ENCODE measurements around the gene EYA2. TPM values are rescaled to one million over a fixed set of nuclear protein-coding genes. Genes with fewer than 3 reads are reported as not detected.

EYA2 gene
- total and polyA plus RNA-seq, 2 of the 4 experiments (the other 2 are of a cell fraction) = 2.3 to 5.4 TPM

DNA sequence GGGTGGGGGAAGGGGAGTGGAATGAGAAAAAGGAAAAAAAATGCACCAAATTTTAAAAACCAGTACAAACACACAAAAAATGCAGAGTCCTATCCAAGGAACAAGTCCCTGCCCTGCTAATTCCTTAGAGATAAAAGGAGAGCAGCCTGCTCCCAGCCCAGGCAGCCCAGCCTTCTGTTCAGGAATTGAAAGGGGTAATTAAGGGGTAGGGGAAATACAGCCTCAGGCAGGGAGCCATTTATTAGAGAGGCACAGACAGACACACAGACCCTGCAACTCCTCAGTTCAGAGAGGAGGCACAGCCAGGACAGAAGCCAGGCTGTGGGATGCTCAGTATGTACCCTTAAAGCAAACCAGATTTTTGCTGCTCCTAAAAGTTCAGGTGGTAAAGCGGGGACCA, 137.2 kb downstream of the EYA2 start:
- Histone ChIP-seq H3K27me3 (ENCODE audit: control insufficient read depth, insufficient read depth, low read length) (no peaks in the 10 kb centered on the region), H4K5ac (ENCODE audit: low read depth, low read length) (no peak overlapping the region), H2AK9ac (replicated peaks; ENCODE audit: low read depth, low read length, poor library complexity) (no peak overlapping the region), H3K9ac (ENCODE audit: low read depth, low read length) (no peak overlapping the region), H3K9me3 (ENCODE audit: control insufficient read depth, insufficient read depth, low read length) (peaks cover 5% of the 10 kb centered on the region), H3K79me1 (ENCODE audit: low read depth in 1 of 2, low read length in 2 of 2) (no peaks in the 10 kb centered on the region), H4K8ac (ENCODE audit: low read depth in 2 of 2, low read length in 2 of 2) (no peak overlapping the region), H3K4ac (ENCODE audit: low read depth, low read length) (no peak overlapping the region), H4K91ac (ENCODE audit: insufficient read depth, low read depth, low read length) (no peak overlapping the region), H3K23ac (ENCODE audit: low read depth, low read length) (no peak overlapping the region), H2AK5ac (ENCODE audit: low read depth, low read length) (no peak overlapping the region), H2AFZ (replicated peaks; ENCODE audit: low read length, poor library complexity) (no peak overlapping the region), H3K4me3 (ENCODE audit: insufficient read depth, low read depth, low read length) (no peak overlapping the region), H3K36me3 (ENCODE audit: control insufficient read depth, insufficient read depth, low read length) (peaks cover 3% of the 10 kb centered on the region; the same call in 1 of the 2 replicates), H2BK5ac (ENCODE audit: low read depth, low read length, poor library complexity, severe bottlenecking) (no peak overlapping the region), H3K18ac (ENCODE audit: low read depth, low read length) (no peak overlapping the region), H2BK20ac (ENCODE audit: low read depth, low read length) (no peak overlapping the region), H3K14ac (replicated peaks; ENCODE audit: low read depth, low read length) (no peak overlapping the region), H3K4me2 (ENCODE audit: low read depth, low read length) (no peak overlapping the region), H3K9me1 (ENCODE audit: insufficient read depth, low read length) (no peaks in the 10 kb centered on the region), H3K56ac (ENCODE audit: extremely low read depth, insufficient read depth, low read length) (no peak overlapping the region), H2BK15ac (ENCODE audit: low read depth, low read length) (no peak overlapping the region), H2BK120ac (ENCODE audit: low read depth, low read length) (no peak overlapping the region), H3K27ac (ENCODE audit: insufficient read depth, low read length) (no peak overlapping the region), H4K20me1 (ENCODE audit: insufficient read depth, low read length) (no peaks in the 10 kb centered on the region), H3K4me1 (ENCODE audit: control insufficient read depth, insufficient read depth, low read length) (no peaks in the 10 kb centered on the region; the same call in 1 of the 2 replicates)
- DNase-seq (no peak), ATAC-seq (ENCODE audit: low read depth) (no peak)
- ChIA-PET POLR2A (ENCODE audit: unreplicated experiment) (no interaction called here), CTCF (interaction anchor here (0.6 to 1.2 kb wide), 3 partner anchors 12 to 52 kb away, joined by 3 to 5 read pairs (median 3); no protein-coding TSS in a partner anchor)
- TF ChIP-seq RAD21 (IDR thresholded peaks at IDR 0.05; ENCODE audit: low read length) (no peak), SMC3 (IDR thresholded peaks at IDR 0.05; ENCODE audit: low read depth, low read length) (no peak)
- in situ Hi-C loops (cut with MboI; ENCODE audit: low sequenced_read_pairs) (no loop called here), intact Hi-C loops (cut with micrococcal nuclease) (no loop called here), dilution Hi-C loops (cut with HindIII; ENCODE audit: low sequenced_read_pairs, unreplicated experiment) (no loop called here)
- no TSS peak for BruUV-seq (replicated peaks)
- WGBS, 2 experiments (ENCODE audit: extremely low coverage in 2 of 2, insufficient read length in 1 of 2) = 100% methylated on average over 1 of the region's 1 CpG; no CpG with 5 or more reads in 1 of the 2 experiments

All from IMR-90 (cell line).